ENCODE results near the gene PPP1R13B. TPM values are rescaled to one million over a fixed set of nuclear protein-coding genes. Genes with fewer than 3 reads are reported as not detected.

The PPP1R13B gene
- total RNA-seq, 1 experiment from 2014 or later: 17.8 TPM

- 0 out of 2 replicates have a peak, but pooled peaks have one; percentile 2 for ATAC-seq
- H3K9ac ChIP-seq (ENCODE audit: low read length): peak overlapping the region; percentile 47
- BruUV-seq (replicated peaks): TSS peak; percentile 86
These were observed 25.2 kb upstream of the PPP1R13B start for GRCh38 chr14:103872481-103873113.

More at GRCh38 chr14:103872481-103873113, 25.2 kb upstream of the PPP1R13B start:
- Histone ChIP-seq H3K79me2 (ENCODE audit: insufficient read depth, low read length) (no peaks in the 10 kb centered on the region), H3K9me3 (ENCODE audit: control insufficient read depth in 1 of 2, insufficient read depth in 1 of 2, low read depth in 1 of 2, low read length in 2 of 2) (no peaks in the 10 kb centered on the region), H3K27ac (ENCODE audit: low read depth, low read length) (peak overlapping the region; percentile 42; the same call in 1 of the 2 replicates), H3K9me2 (ENCODE audit: insufficient read depth) (no peaks in the 10 kb centered on the region), H3K4me1 (ENCODE audit: control insufficient read depth in 1 of 2, insufficient read depth in 2 of 2, low read length in 2 of 2) (peaks cover 4 to 26% of the 10 kb centered on the region in 2 experiments), H2AFZ (ENCODE audit: low read depth, low read length, poor library complexity, severe bottlenecking) (no peak overlapping the region), H3K4me3 (replicated peaks in 1 of 2; ENCODE audit: low read depth in 1 of 2, low read length in 2 of 2) (peak overlapping the region; percentile 36 to 53), H3K27me3 (ENCODE audit: insufficient read depth, low read length) (no peaks in the 10 kb centered on the region), H4K20me1 (ENCODE audit: insufficient read depth) (no peaks in the 10 kb centered on the region), H3K4me2 (ENCODE audit: low read length) (peak overlapping the region; percentile 77), H3K36me3 (ENCODE audit: control insufficient read depth in 1 of 2, insufficient read depth in 2 of 2, low read length in 2 of 2) (no peaks in the 10 kb centered on the region)
- DNase-seq (ENCODE audit: low read depth, low spot score): no peak
- intact Hi-C loops (cut with micrococcal nuclease): no loop called here
- RAD21 ChIA-PET (ENCODE audit: low non-redundant PET in 1 of 2, low total read pairs in 2 of 2, uncharacterized antibody in 2 of 2, unreplicated experiment in 2 of 2): no interaction called here
- TF ChIP-seq ZBTB33 (IDR thresholded peaks at IDR 0.05; ENCODE audit: extremely low read depth, insufficient replicate concordance, low read length) (no peak), TCF7L2 (IDR thresholded peaks at IDR 0.05; ENCODE audit: borderline replicate concordance, extremely low read depth, insufficient read depth, insufficient read length) (no peak), POLR2AphosphoS5 (IDR thresholded peaks at IDR 0.05; ENCODE audit: low read depth, low read length) (no peak), ATF3 (IDR thresholded peaks at IDR 0.05) (no peak), ZFX (IDR thresholded peaks at IDR 0.05) (no peak), EZH2 (IDR thresholded peaks at IDR 0.05) (no peak), RAD21 (IDR thresholded peaks at IDR 0.05; ENCODE audit: low read depth) (no peak), EGR1 (IDR thresholded peaks at IDR 0.05; ENCODE audit: low read depth) (no peak), ZNF274 (IDR thresholded peaks at IDR 0.05; ENCODE audit: low read depth, low read length) (no peak), POLR2A (IDR thresholded peaks at IDR 0.05; ENCODE audit: borderline replicate concordance, extremely low read depth, insufficient read depth, insufficient read length) (no peak), CEBPB (IDR thresholded peaks at IDR 0.05; ENCODE audit: low read depth) (no peak), JUND (IDR thresholded peaks at IDR 0.05) (no peak), REST (IDR thresholded peaks at IDR 0.05; ENCODE audit: low read depth) (no peak), SP1 (IDR thresholded peaks at IDR 0.05; ENCODE audit: low read depth) (no peak), YY1 (IDR thresholded peaks at IDR 0.05; ENCODE audit: extremely low read depth, insufficient replicate concordance, low read depth, low read length) (no peak), CBX3 (IDR thresholded peaks at IDR 0.05; ENCODE audit: low read depth) (no peak), ELF1 (IDR thresholded peaks at IDR 0.05; ENCODE audit: borderline replicate concordance, low read depth) (no peak), EZH2phosphoT487 (IDR thresholded peaks at IDR 0.05; ENCODE audit: borderline replicate concordance) (no peak), MAX (IDR thresholded peaks at IDR 0.05) (no peak)
- POLR2A ChIA-PET: no interaction called here
- CTCF ChIA-PET: no interaction called here
